GM23338 (cell line): ENCODE results near the gene ORC2. TPM values are rescaled to one million over a fixed set of nuclear protein-coding genes. Genes with fewer than 3 reads are reported as not detected.

Source experiments
- ATAC-seq: fragments of 200-7000 bp; cut with Tn5 transposase; 3 replicates; pipeline ENCODE4 v1.9.1; 2020
- DNase-seq: peaks from one replicate; pipeline ENCODE4 v3.0.0-alpha.2; 2015; ENCODE audit warnings: low spot score
- H2AFZ ChIP-seq: fragments of 200-600 bp; sonication (generic); 2 replicates; pipeline ENCODE4 v1.8.0; 2016; ENCODE audit warnings: antibody characterized with exemption, mild to moderate bottlenecking, moderate library complexity
- H3F3A ChIP-seq: fragments of 200-600 bp; sonication (generic); replicated peaks from 2 replicates; pipeline ENCODE4 v1.8.0; 2017; ENCODE audit warnings: antibody characterized with exemption, mixed run types, low read depth
- H3K27ac ChIP-seq: fragments of 200-600 bp; sonication (generic); 2 replicates; pipeline ENCODE4 v1.6.1; 2016; ENCODE audit warnings: low read depth
- H3K27me3 ChIP-seq: fragments of 200-600 bp; sonication (generic); 2 replicates; pipeline ENCODE4 v1.8.0; 2016; ENCODE audit warnings: mild to moderate bottlenecking, mixed run types, moderate library complexity; ENCODE audit not compliant: insufficient read depth
- H3K36me3 ChIP-seq: fragments of 200-600 bp; sonication (generic); 2 replicates; pipeline ENCODE4 v1.8.0; 2016; ENCODE audit warnings: mild to moderate bottlenecking; ENCODE audit not compliant: insufficient read depth
- H3K4me1 ChIP-seq: fragments of 200-600 bp; sonication (generic); 2 replicates; pipeline ENCODE4 v1.8.0; 2016; ENCODE audit warnings: mild to moderate bottlenecking, moderate library complexity; ENCODE audit not compliant: insufficient read depth
- H3K4me2 ChIP-seq: fragments of 200-600 bp; sonication (generic); 2 replicates; pipeline ENCODE4 v1.7.1; 2017; ENCODE audit warnings: mixed run types
- H3K4me3 ChIP-seq: fragments of 200-600 bp; sonication (generic); 2 replicates; pipeline ENCODE4 v1.6.1; 2016; ENCODE audit warnings: mixed run types
- H3K79me2 ChIP-seq: fragments of 200-600 bp; sonication (generic); replicated peaks from 2 replicates; pipeline ENCODE4 v1.8.0; 2017; ENCODE audit warnings: mild to moderate bottlenecking; ENCODE audit not compliant: insufficient read depth
- H3K9me2 ChIP-seq: fragments of 200-600 bp; sonication (generic); 2 replicates; pipeline ENCODE4 v1.8.0; 2017; ENCODE audit not compliant: insufficient read depth
- H4K20me1 ChIP-seq: fragments of 200-600 bp; sonication (generic); replicated peaks from 2 replicates; pipeline ENCODE4 v1.8.0; 2017; ENCODE audit warnings: mild to moderate bottlenecking; ENCODE audit not compliant: insufficient read depth
- H3K27ac Mint-ChIP-seq: 2 replicates; pipeline ENCODE4 v1.8.0; 2020; ENCODE audit warnings: inconsistent platforms, mild to moderate bottlenecking, moderate library complexity, mixed read lengths
- H3K27me3 Mint-ChIP-seq: 3 replicates; pipeline ENCODE4 v1.8.0; 2022; ENCODE audit warnings: low read depth, mild to moderate bottlenecking, moderate library complexity, mixed read lengths, inconsistent platforms; ENCODE audit not compliant: insufficient read depth, poor library complexity
- H3K36me3 Mint-ChIP-seq: 3 replicates; pipeline ENCODE4 v1.8.0; 2021; ENCODE audit warnings: low read depth, mild to moderate bottlenecking, inconsistent platforms, moderate library complexity, mixed read lengths
- H3K4me1 Mint-ChIP-seq: 3 replicates; pipeline ENCODE4 v1.8.0; 2020; ENCODE audit warnings: mild to moderate bottlenecking, inconsistent platforms, mixed read lengths
- H3K4me3 Mint-ChIP-seq: 3 replicates; pipeline ENCODE4 v1.8.0; 2021; ENCODE audit warnings: moderate library complexity, mild to moderate bottlenecking, inconsistent platforms, mixed read lengths
- H3K9me3 Mint-ChIP-seq: 3 replicates; pipeline ENCODE4 v1.8.0; 2020; ENCODE audit warnings: moderate library complexity, mild to moderate bottlenecking, inconsistent platforms, mixed read lengths
- CREB1 ChIP-seq: fragments of 250-450 bp; sonication (Bioruptor Pico); IDR thresholded peaks from 2 replicates; pipeline ENCODE4 v1.5.0; 2020; ENCODE audit warnings: low read depth, mild to moderate bottlenecking, moderate library complexity
- CTCF ChIP-seq, 2 experiments: fragments of 200-600 bp in 1 of 2; sonication (generic) in 1 of 2; conservative IDR thresholded peaks; 2 replicates each; pipeline versions ENCODE4 v1.5.1 to v1.6.1; 2016 to 2017; ENCODE audit warnings: antibody characterized with exemption in 2 of 2, low read depth in 2 of 2, mild to moderate bottlenecking in 2 of 2, moderate library complexity in 1 of 2
- ETS1 ChIP-seq: IDR thresholded peaks from 2 replicates; pipeline ENCODE4 v1.6.1; 2016; ENCODE audit warnings: antibody characterized with exemption
- EZH2 ChIP-seq: fragments of 200-600 bp; sonication (generic); IDR thresholded peaks from one replicate; pipeline ENCODE4 v1.8.0; 2017; ENCODE audit warnings: antibody characterized with exemption, mild to moderate bottlenecking, low read depth; ENCODE audit not compliant: unreplicated experiment
- EZH2phosphoT487 ChIP-seq: fragments of 200-600 bp; sonication (generic); IDR thresholded peaks from one replicate; pipeline ENCODE4 v1.8.1; 2018; ENCODE audit warnings: antibody characterized with exemption; ENCODE audit not compliant: unreplicated experiment
- JUNB ChIP-seq: IDR thresholded peaks from one replicate; pipeline ENCODE4 v1.6.1; 2016; ENCODE audit warnings: antibody characterized with exemption; ENCODE audit not compliant: unreplicated experiment
- NANOG ChIP-seq: IDR thresholded peaks from 2 replicates; pipeline ENCODE4 v1.6.1; 2016; ENCODE audit warnings: antibody characterized with exemption, borderline replicate concordance
- POLR2AphosphoS5 ChIP-seq: IDR thresholded peaks from 2 replicates; pipeline ENCODE4 v1.6.1; 2016; ENCODE audit warnings: antibody characterized with exemption, low read depth
- REST ChIP-seq: IDR thresholded peaks from one replicate; pipeline ENCODE4 v1.6.1; 2018; ENCODE audit warnings: antibody characterized with exemption; ENCODE audit not compliant: unreplicated experiment
- STAT1 ChIP-seq: IDR thresholded peaks from one replicate; pipeline ENCODE4 v1.6.1; 2016; ENCODE audit warnings: antibody characterized with exemption; ENCODE audit not compliant: unreplicated experiment
- ZNF114 ChIP-seq: fragments of 250-450 bp; sonication (Bioruptor Pico); IDR thresholded peaks from 2 replicates; pipeline ENCODE4 v1.5.0; 2020; ENCODE audit warnings: mild to moderate bottlenecking, moderate library complexity
- ZNF331 ChIP-seq: fragments of 250-450 bp; sonication (Bioruptor Pico); IDR thresholded peaks from 2 replicates; pipeline ENCODE4 v1.5.0; 2020; ENCODE audit warnings: low read depth, mild to moderate bottlenecking, moderate library complexity
- ZNF462 ChIP-seq: fragments of 250-450 bp; sonication (Bioruptor Pico); IDR thresholded peaks from 2 replicates; pipeline ENCODE4 v1.5.0; 2020; ENCODE audit warnings: mild to moderate bottlenecking, moderate library complexity
- polyA plus RNA-seq: library from polyadenylated mRNA; unstranded; fragments of >200 nt; fragmentation: Nextera tagmentation; extraction: Ambion mirVana; gene quantifications from 2 replicates; pipeline ENCODE4 v1.2.1, GENCODE V29; 2016
- total RNA-seq: library from RNA; depleted of rRNA; stranded (reverse); fragments of >200 nt; shearing (Covaris generic); gene quantifications from 2 replicates; pipeline ENCODE4 v1.2.3, GENCODE V29; 2014

The ORC2 gene
- total and polyA plus RNA-seq, 2 experiments from 2014 or later: 26.1 to 42.0 TPM

- H2AFZ ChIP-seq: no peak overlapping the region
- H4K20me1 ChIP-seq: peaks cover 12% of the 10 kb centered on the region
- no peak for ATAC-seq
- peaks cover 66% of the 10 kb centered on the region for H3K36me3 ChIP-seq
- H3F3A ChIP-seq: no peaks in the 10 kb centered on the region; the same call in none of the 2 replicates
- H3K4me1 ChIP-seq: no peaks in the 10 kb centered on the region
- no peaks in the 10 kb centered on the region for H3K27me3 Mint-ChIP-seq
- H3K36me3 Mint-ChIP-seq: peaks cover 78% of the 10 kb centered on the region
- DNase-seq: no peak
- TF ChIP-seq ZNF114 (CRISPR knock-in tag) (no peak), POLR2AphosphoS5 (no peak), EZH2phosphoT487 (no peak), REST (no peak), ETS1 (no peak), NANOG (no peak), JUNB (no peak), ZNF462 (CRISPR knock-in tag) (no peak), CREB1 (no peak), EZH2 (no peak), STAT1 (no peak), ZNF331 (CRISPR knock-in tag) (no peak), CTCF (conservative IDR thresholded peaks at IDR 0.05; ENCODE audit: low read depth in 2 of 2) (no peak)
- no peaks in the 10 kb centered on the region for H3K27me3 ChIP-seq
- no peak overlapping the region for H3K4me3 ChIP-seq
- no peaks in the 10 kb centered on the region for H3K4me1 Mint-ChIP-seq
- H3K9me3 Mint-ChIP-seq: no peaks in the 10 kb centered on the region; the same call in 2 of the 3 replicates
- H3K27ac ChIP-seq: no peak overlapping the region
- H3K79me2 ChIP-seq: no peaks in the 10 kb centered on the region; the same call in none of the 2 replicates
- no peak overlapping the region for H3K4me3 Mint-ChIP-seq
- H3K27ac Mint-ChIP-seq: no peak overlapping the region
- no peak overlapping the region for H3K4me2 ChIP-seq
- no peaks in the 10 kb centered on the region for H3K9me2 ChIP-seq
Measured at GRCh38 chr2:200899482-200899881, 64.0 kb downstream of the ORC2 start.
